GM19238 (cell line): Measurements from ENCODE around the gene RASSF5.

ENCODE experiments used
- DNase-seq: peaks from one replicate; pipeline ENCODE4 v3.0.0; 2011; ENCODE audit warnings: low spot score; ENCODE audit not compliant: insufficient read length

The RASSF5 gene

GRCh38 chr1:206583707-206584648, 76.6 kb downstream of the RASSF5 start:
- DNase-seq: peak; percentile 53

- no peak for DNase-seq
Measured at GRCh38 chr1:206584683-206585082, 77.4 kb downstream of the RASSF5 start.

GRCh38 chr1:206586501-206587445, 79.4 kb downstream of the RASSF5 start:
- DNase-seq: no peak

GRCh38 chr1:206587904-206588303, 80.6 kb downstream of the RASSF5 start:
- DNase-seq: no peak

- DNase-seq: no peak
Measured at GRCh38 chr1:206588492-206588891, 81.2 kb downstream of the RASSF5 start.

- no peak for DNase-seq
Measured at GRCh38 chr1:206589206-206589605, 81.9 kb downstream of the RASSF5 start.

- DNase-seq: no peak
Measured at GRCh38 chr1:206590025-206590758, 82.9 kb downstream of the RASSF5 start.

- no peak for DNase-seq
Measured at GRCh38 chr1:206591226-206591625, 83.9 kb downstream of the RASSF5 start.

- DNase-seq: no peak
Measured at GRCh38 chr1:206591696-206592095, 84.4 kb downstream of the RASSF5 start.

- no peak for DNase-seq
Measured at GRCh38 chr1:206593351-206593925, 86.1 kb downstream of the RASSF5 start.

GRCh38 chr1:206595581-206596318, 88.4 kb downstream of the RASSF5 start:
- DNase-seq: no peak

GRCh38 chr1:206596319-206596666, 89.0 kb downstream of the RASSF5 start:
- no peak for DNase-seq

GRCh38 chr1:206600527-206600926, 93.2 kb downstream of the RASSF5 start:
- DNase-seq: no peak

- DNase-seq: no peak
Measured at GRCh38 chr1:206604861-206605260, 97.5 kb downstream of the RASSF5 start.

- DNase-seq: no peak
Measured at GRCh38 chr1:206606867-206607266, 99.5 kb downstream of the RASSF5 start.

- no peak for DNase-seq
Measured at GRCh38 chr1:206608108-206608698, 100.9 kb downstream of the RASSF5 start.

GRCh38 chr1:206609229-206609991, 102.1 kb downstream of the RASSF5 start:
- no peak for DNase-seq

- DNase-seq: peak; percentile 96
Measured at GRCh38 chr1:206612129-206612876, 105.0 kb downstream of the RASSF5 start, which contains the start of gene EIF2D. Gene EIF2D, minus strand, starts transcription at chr1:206612465. Its CDS starts 123 bp downstream, at chr1:206612342.
